CD4-positive, alpha-beta T cell treated with Interferon gamma for 1 hour (primary cell): ENCODE measurements around the gene ARHGAP35.
"Not testable (repeated sequence)": the region's sequence is repeated elsewhere in the genome, so short reads cannot be mapped to it uniquely, and the experiment has no call there.

Source experiments
- DNase-seq: peaks from one replicate; pipeline ENCODE4 v3.0.0-alpha.2; 2020

The ARHGAP35 gene

GRCh38 chr19:46860846-46861690, at the start of gene ARHGAP35:
TSS of gene ARHGAP35 (plus strand) at chr19:46860997. CDS start at chr19:46918676, 57,679 bp downstream.
- peak; percentile 88 for DNase-seq

- DNase-seq, result no peak
These were observed 47.6 kb upstream of the ARHGAP35 start for GRCh38 chr19:46812977-46813838.

GRCh38 chr19:46813839-46814358, 46.9 kb upstream of the ARHGAP35 start:
- no peak for DNase-seq

GRCh38 chr19:46815833-46816627, 44.8 kb upstream of the ARHGAP35 start:
- DNase-seq, result no peak

- DNase-seq, result no peak
These were observed 42.0 kb upstream of the ARHGAP35 start for GRCh38 chr19:46818812-46819211.

- peak; percentile 69 for DNase-seq
These were observed 39.0 kb upstream of the ARHGAP35 start for GRCh38 chr19:46821512-46822409.

GRCh38 chr19:46822410-46822787, 38.4 kb upstream of the ARHGAP35 start:
- DNase-seq, result not testable (repeated sequence)

GRCh38 chr19:46823049-46823448, 37.7 kb upstream of the ARHGAP35 start:
- no peak for DNase-seq

- DNase-seq, result peak; percentile 25
These were observed 35.7 kb upstream of the ARHGAP35 start for GRCh38 chr19:46824890-46825730.

- no peak for DNase-seq
These were observed 35.1 kb upstream of the ARHGAP35 start for GRCh38 chr19:46825731-46826055.

- DNase-seq, result no peak
These were observed 32.3 kb upstream of the ARHGAP35 start for GRCh38 chr19:46828484-46828883.

GRCh38 chr19:46830864-46831263, 29.9 kb upstream of the ARHGAP35 start:
- DNase-seq, result no peak

- DNase-seq, result no peak
These were observed 26.7 kb upstream of the ARHGAP35 start for GRCh38 chr19:46834121-46834520.

GRCh38 chr19:46834984-46835383, 25.8 kb upstream of the ARHGAP35 start:
- no peak for DNase-seq

GRCh38 chr19:46838160-46838559, 22.6 kb upstream of the ARHGAP35 start:
- no peak for DNase-seq

GRCh38 chr19:46839752-46840497, 20.9 kb upstream of the ARHGAP35 start:
- no peak for DNase-seq

- peak; percentile 63 for DNase-seq
These were observed 20.3 kb upstream of the ARHGAP35 start for GRCh38 chr19:46840498-46840942.

- DNase-seq, result no peak
These were observed 19.2 kb upstream of the ARHGAP35 start for GRCh38 chr19:46841458-46842083.

GRCh38 chr19:46842791-46843190, 18.0 kb upstream of the ARHGAP35 start:
- DNase-seq, result no peak
